GM10266 (cell line): ENCODE results near the gene SNRNP25.
"Not testable (repeated sequence)": the region's sequence is repeated elsewhere in the genome, so short reads cannot be mapped to it uniquely, and the experiment has no call there.

Source experiments
- DNase-seq: peaks from one replicate; pipeline ENCODE4 v3.0.0; 2012; ENCODE audit errors: extremely low spot score
- TF ChIP-seq, protein P1 (sequence below): IDR thresholded peaks from 2 replicates; pipeline ENCODE4 v1.5.1; 2012; ENCODE audit warnings: mild to moderate bottlenecking, low read depth; ENCODE audit not compliant: control insufficient read depth, insufficient read depth; ENCODE audit errors: missing control alignments

Gene SNRNP25

DNA sequence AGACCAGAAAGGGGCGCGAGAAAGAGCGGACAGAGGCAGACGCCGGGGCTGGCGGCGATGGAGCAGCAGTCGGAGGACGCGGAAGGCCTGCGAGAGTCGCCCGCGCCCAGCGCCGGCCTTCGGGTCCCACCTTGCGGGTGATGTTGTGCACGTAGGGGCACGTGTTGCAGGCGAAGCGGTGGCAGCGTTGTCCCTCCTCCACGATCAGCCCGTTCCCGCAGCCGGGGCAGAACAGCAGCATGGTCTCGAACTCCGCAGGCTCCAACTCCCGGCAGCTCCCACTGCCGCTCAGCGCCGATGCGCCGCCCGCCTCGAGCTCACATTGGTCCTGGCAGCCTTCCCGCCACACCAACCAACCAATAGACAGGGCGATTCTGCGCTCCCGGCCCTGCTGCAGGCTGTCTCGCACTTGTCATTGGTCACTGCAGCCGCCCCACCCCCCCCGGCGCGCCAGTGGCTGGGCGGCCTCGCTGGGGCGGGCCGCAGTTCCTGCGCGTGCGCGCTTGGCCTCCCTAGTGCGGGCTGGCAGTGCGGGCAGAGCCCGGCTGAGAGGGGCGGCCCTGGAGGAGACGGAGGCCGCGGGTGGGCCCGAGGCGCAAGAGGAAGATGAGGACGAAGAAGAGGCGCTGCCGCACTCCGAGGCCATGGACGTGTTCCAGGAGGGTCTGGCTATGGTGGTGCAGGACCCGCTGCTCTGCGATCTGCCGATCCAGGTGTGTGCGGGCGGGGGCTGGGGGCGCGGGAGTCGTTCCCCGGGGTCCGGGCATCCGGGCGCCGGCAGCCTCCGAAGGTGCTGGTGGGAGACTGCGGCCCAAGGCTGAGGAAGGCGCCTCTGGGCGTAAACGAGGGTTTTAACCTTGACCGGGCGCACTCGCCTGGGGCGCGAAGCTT, at the start of gene SNRNP25, which contains the start of gene POLR3K:
Gene SNRNP25 (plus strand): TSS at position 483 of the 891 bp plus-strand sequence. CDS start 189 bp downstream, at position 672.
Gene POLR3K (minus strand): TSS at position 263 of the 891 bp plus-strand sequence. CDS start 22 bp downstream, at position 241.
- TF ChIP-seq, protein P1, sequence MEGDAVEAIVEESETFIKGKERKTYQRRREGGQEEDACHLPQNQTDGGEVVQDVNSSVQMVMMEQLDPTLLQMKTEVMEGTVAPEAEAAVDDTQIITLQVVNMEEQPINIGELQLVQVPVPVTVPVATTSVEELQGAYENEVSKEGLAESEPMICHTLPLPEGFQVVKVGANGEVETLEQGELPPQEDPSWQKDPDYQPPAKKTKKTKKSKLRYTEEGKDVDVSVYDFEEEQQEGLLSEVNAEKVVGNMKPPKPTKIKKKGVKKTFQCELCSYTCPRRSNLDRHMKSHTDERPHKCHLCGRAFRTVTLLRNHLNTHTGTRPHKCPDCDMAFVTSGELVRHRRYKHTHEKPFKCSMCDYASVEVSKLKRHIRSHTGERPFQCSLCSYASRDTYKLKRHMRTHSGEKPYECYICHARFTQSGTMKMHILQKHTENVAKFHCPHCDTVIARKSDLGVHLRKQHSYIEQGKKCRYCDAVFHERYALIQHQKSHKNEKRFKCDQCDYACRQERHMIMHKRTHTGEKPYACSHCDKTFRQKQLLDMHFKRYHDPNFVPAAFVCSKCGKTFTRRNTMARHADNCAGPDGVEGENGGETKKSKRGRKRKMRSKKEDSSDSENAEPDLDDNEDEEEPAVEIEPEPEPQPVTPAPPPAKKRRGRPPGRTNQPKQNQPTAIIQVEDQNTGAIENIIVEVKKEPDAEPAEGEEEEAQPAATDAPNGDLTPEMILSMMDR: no peak
- peak; percentile 99 for DNase-seq

DNA sequence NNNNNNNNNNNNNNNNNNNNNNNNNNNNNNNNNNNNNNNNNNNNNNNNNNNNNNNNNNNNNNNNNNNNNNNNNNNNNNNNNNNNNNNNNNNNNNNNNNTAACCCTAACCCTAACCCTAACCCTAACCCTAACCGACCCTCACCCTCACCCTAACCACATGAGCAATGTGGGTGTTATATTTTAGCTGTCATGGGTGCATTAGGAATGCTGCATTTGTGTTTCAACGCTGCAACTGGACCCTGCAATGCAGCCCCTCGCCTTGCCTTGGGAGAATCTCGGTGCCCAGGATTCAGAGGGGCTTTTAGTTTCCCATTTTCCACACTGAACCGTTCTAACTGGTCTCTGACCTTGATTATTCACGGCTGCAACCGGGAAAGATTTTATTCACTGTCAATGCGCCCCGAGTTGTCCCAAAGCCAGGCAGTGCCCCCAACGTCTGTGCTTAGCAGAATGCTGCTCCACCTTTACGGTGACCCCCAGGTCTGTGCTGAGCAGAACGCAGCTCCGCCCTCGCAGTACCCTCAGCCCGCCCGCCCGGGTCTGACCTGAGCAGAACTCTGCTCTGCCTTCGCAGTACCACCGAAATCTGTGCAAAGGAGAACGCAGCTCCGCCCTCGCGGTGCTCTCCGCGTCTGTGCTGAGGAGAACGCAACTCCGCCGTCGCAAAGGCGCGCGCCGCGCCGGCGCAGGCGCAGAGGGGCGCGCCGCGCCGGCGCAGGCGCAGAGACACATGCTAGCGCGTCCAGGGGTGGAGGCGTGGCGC, 43.5 kb upstream of the SNRNP25 start:
- TF ChIP-seq, protein P1: no peak

DNA sequence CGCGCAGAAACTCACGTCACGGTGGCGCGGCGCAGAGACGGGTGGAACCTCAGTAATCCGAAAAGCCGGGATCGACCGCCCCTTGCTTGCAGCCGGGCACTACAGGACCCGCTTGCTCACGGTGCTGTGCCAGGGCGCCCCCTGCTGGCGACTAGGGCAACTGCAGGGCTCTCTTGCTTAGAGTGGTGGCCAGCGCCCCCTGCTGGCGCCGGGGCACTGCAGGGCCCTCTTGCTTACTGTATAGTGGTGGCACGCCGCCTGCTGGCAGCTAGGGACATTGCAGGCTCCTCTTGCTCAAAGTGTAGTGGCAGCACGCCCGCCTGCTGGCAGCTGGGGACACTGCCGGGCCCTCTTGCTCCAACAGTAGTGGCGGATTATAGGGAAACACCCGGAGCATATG, 42.9 kb upstream of the SNRNP25 start:
- TF ChIP-seq, protein P1: peak; percentile 67
- DNase-seq: not testable (repeated sequence)

More for the DNA sequence above, 43.5 kb upstream of the SNRNP25 start:
- DNase-seq: no peak

DNA sequence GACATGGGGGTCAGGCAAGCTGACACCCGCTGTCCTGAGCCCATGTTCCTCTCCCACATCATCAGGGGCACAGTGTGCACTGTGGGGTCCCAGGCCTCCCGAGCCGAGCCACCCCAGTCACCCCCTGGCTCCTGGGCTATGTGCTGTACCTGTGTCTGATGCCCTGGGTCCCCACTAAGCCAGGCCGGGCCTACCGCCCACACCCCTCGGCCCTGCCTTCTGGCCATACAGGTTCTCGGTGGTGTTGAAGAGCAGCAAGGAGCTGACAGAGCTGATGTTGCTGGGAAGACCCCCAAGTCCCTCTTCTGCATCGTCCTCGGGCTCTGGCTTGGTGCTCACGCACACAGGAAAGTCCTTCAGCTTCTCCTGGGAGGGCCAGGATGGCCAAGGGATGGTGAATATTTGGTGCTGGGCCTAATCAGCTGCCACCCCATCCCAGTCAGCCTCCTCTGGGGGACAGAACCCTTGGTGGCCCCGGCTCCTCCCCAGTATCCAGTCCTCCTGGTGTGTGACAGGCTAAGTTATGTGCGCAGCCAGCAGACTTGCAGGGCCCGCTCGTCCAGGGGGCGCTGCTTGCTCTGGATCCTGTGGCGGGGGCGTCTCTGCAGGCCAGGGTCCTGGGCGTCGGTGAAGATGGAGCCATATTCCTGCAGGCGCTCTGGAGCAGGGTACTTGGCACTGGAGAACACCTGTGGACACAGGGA, 36.4 kb upstream of the SNRNP25 start:
- not testable (repeated sequence) for DNase-seq

DNA sequence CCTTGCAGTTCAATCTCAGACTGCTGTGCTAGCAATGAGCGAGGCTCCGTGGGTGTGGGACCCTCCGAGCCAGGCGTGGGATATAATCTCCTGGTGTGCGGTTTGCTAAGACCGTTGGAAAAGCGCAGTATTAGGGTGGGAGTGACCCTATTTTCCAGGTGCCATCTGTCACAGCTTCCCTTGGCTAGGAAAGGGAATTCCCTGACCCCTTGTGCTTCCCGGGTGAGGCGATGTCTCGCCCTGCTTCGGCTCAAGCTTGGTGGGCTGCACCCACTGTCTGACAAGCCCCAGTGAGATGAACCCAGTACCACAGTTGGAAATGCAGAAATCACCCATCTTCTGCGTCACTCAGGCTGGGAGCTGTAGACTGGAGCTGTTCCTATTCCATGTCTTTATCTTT, 32.7 kb upstream of the SNRNP25 start:
- DNase-seq: not testable (repeated sequence)

DNA sequence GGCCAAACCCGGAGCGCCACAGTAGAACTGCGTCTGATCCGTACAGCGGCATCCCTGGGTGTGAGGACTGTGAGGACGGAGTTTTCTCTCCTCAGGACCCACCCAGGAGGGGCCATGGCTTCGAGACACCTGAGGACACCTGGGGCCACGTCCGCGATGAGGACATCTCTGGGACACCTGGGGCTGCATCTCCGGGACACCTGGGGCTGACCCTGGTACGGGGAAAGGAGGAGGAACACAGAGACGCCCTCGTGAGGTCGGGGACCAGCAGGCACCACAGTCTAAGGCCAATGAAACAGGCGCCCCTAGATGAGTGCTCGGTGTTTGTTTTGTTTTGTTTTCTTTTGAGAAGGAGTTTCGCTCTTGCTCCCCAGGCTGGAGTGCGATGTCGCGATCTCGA, 29.5 kb upstream of the SNRNP25 start:
- not testable (repeated sequence) for DNase-seq

DNA sequence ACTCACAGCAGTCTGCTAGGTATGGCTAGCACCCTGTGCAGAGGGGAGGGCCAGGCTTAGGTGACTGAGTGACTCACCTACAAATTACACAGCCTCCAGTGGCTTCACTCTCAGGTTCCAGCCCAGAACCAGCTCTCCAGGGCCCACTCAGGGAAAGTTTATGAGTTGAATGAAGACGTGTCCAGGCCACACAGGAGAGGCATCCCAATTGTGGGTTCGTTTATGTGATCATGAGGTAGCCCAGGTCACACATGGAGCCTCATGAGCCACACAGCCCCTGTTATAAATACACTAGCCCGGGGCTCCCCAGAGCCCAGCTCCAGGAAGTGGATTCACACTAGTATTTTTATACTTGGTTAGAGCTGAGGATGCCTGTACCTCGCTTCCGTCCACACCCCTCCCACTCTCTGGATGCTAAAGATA, 27.7 kb upstream of the SNRNP25 start:
- DNase-seq: not testable (repeated sequence)

DNA sequence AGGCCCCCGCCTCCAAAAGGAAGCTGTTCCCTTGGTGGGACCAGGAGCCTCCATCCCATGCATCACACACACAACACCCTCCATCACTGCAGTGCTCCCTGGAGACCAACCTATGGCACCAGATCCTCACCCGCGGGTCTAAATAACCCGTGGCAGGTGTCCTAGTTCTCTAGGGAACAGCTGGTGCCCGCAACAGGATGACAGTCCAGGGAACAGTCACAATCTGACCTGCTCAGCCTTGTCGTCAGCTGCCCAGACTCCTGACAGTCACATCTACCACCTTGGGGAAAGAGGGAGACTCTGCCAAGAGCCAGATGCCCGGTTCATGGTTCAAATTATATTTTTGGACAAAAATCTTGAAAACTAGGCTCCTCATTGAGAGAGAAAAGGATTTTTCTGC, 23.0 kb upstream of the SNRNP25 start:
- DNase-seq: not testable (repeated sequence)

DNA sequence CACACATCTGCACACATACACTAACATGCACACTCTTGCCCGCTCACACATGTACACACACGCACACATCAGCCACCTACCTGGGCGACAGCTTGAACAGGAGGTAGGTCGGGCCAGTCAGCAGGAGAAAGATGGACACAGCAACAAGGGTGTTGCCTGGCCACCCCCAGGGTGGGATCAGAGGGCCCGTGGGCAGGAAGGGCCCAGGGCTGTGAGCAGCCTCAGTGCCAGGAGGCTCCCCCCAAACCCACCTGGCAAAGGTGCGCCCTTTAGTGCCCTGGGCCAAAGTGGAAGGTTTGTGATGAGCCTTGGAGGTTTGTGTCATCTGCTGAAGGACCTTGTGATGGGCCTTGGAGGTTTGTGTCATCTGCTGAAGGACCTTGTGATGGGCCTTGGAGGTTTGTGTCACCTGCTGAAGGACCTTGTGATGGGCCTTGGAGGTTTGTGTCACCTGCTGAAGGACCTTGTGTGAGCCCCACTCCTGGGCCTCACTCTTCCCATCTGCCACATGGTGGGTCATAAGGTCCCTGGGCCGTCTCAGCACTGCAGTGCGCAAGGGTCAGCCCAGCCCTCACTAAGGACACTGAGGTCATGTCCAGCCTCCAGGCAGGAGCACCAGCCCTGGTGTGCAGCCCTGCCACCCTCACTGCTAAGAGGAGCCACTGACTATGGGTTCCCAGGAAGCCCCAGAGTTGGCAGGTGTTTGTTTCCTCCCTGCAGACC, 20.3 kb upstream of the SNRNP25 start:
- DNase-seq: not testable (repeated sequence)
